ENCODE results near the gene TMPRSS12.
"Not testable (repeated sequence)": the region's sequence is repeated elsewhere in the genome, so short reads cannot be mapped to it uniquely, and the experiment has no call there.

Gene TMPRSS12

DNA sequence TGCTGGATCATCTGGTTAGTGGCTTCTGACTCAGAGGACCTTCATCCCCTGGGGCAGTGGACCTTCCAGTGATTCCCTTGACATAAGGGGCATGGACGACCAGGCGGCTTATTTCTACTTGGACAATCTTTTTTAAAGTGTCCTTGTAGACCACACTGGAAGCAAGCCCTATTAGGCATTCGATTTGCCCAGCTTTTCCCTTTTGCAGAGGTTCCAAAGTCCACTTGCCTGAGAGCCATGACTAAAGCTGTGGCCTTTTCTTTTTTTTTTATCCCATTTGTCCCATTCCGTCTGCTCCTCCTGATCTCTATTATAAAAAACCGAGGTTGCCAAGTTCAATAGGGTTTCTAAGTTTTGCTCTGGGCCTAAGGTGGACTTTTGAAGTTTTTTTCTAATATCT lies 65.8 kb downstream of the TMPRSS12 start:
- H3K27me3 Mint-ChIP-seq; H3K27ac Mint-ChIP-seq; H3K4me1 Mint-ChIP-seq (ENCODE audit: low read depth); H3K4me3 Mint-ChIP-seq; H3K36me3 Mint-ChIP-seq (ENCODE audit: low read depth): not testable (repeated sequence)
- H3K9me3 Mint-ChIP-seq = peaks cover 21% of the 10 kb centered on the region

DNA sequence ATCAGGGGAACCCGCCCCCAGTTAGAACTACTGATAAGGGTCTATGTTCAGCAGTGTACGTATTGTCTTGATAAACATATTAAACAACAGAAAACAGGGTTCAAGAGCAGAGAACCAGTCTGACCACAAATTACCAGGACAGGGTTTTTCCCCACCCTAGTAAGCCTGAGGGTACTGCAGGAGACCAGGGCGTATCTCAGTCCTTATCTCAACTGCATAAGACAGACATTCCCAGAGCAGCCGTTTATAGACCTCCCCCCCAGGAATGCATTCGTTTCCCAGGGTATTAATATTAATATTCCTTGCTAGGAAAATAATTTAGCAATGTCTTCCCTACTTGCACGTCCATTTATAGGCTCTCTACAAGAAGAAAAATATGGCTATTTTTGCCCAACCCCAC lies 69.6 kb downstream of the TMPRSS12 start:
- H3K27ac Mint-ChIP-seq, H3K4me3 Mint-ChIP-seq: not testable (repeated sequence)

DNA sequence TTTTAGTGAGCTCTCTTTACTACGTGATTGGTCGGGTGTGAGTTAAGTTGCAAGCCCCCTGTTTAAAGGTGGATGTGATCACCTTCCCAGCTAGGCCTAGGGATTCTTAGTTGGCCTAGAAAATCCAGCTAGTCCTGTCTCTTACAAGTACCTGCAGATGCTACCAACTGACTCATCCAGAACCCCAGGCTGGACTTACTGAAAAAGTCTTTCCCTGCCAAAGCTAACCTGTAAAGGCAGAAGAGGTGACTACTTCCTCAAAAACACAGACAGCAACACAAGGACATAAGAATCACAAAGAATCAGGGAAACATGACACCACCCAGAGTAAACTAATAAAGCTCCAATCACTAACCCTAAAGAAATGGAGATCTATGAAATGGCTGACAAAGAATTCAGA lies 70.5 kb downstream of the TMPRSS12 start:
- Mint-ChIP-seq H3K9me3 (peaks cover 24% of the 10 kb centered on the region), H3K36me3 (ENCODE audit: low read depth) (peaks cover 8% of the 10 kb centered on the region), H3K4me3 (no peak overlapping the region), H3K27me3 (peaks cover 3% of the 10 kb centered on the region), H3K4me1 (ENCODE audit: low read depth) (no peaks in the 10 kb centered on the region), H3K27ac (no peak overlapping the region)

More for the DNA sequence above, 69.6 kb downstream of the TMPRSS12 start:
- H3K27me3 Mint-ChIP-seq; H3K4me1 Mint-ChIP-seq (ENCODE audit: low read depth); H3K36me3 Mint-ChIP-seq (ENCODE audit: low read depth): not testable (repeated sequence)
- peaks cover 24% of the 10 kb centered on the region for H3K9me3 Mint-ChIP-seq

DNA sequence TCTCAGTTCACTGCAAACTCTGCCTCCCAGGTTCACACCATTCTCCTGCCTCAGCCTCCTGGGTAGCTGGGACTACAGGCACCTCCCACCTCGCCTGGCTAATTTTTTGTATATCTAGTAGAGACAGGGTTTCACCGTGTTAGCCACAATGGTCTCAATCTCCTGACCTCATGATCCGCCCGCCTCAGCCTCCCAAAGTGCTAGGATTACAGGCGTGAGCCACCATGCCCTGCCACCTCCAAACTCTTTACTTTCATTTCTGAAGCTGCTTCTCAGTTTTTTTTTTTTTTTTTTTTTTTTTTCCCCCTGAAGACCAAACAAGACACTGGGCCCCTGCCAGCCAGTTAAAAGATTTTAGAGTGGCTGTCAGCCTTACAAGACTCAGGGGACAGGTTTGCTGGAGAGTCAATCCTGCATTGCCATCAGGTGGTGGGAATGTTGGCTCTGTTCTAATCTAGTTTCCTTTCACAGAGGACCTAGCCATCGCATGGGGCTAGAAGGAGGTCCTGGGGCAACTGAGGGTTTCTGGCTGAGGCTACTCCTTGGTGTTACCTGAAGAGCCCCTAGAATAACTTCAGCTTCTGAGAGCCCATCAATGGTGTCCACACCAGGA lies 72.3 kb downstream of the TMPRSS12 start:
- H3K4me1 Mint-ChIP-seq (ENCODE audit: low read depth) = peaks cover 9% of the 10 kb centered on the region
- peaks cover 3% of the 10 kb centered on the region for H3K27me3 Mint-ChIP-seq
- H3K4me3 Mint-ChIP-seq = no peak overlapping the region
- H3K36me3 Mint-ChIP-seq (ENCODE audit: low read depth) = peaks cover 8% of the 10 kb centered on the region
- H3K9me3 Mint-ChIP-seq = peaks cover 24% of the 10 kb centered on the region
- H3K27ac Mint-ChIP-seq = no peak overlapping the region

DNA sequence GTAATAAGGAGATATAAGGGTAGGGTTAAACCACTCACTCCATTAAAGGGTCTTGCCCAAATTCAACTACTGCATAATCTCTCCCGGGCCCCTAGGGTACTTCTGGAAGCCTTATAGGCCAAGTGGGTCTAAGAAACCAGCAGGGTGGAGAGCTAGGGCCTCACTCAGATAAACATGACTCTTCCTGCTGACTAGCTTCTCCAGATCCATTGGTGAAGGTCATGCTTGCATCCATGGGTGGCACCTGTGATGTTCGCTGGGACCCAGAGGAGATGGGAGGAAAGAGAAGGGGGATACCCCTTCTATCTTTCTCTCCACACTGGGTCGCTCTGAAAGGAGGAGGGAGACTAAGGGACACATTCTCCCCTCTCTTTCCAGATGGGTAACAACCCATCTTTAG lies 73.6 kb downstream of the TMPRSS12 start:
- Mint-ChIP-seq H3K4me1 (ENCODE audit: low read depth) (peaks cover 9% of the 10 kb centered on the region), H3K27ac (no peak overlapping the region), H3K36me3 (ENCODE audit: low read depth) (peaks cover 8% of the 10 kb centered on the region), H3K27me3 (no peaks in the 10 kb centered on the region), H3K4me3 (no peak overlapping the region), H3K9me3 (peaks cover 20% of the 10 kb centered on the region)

DNA sequence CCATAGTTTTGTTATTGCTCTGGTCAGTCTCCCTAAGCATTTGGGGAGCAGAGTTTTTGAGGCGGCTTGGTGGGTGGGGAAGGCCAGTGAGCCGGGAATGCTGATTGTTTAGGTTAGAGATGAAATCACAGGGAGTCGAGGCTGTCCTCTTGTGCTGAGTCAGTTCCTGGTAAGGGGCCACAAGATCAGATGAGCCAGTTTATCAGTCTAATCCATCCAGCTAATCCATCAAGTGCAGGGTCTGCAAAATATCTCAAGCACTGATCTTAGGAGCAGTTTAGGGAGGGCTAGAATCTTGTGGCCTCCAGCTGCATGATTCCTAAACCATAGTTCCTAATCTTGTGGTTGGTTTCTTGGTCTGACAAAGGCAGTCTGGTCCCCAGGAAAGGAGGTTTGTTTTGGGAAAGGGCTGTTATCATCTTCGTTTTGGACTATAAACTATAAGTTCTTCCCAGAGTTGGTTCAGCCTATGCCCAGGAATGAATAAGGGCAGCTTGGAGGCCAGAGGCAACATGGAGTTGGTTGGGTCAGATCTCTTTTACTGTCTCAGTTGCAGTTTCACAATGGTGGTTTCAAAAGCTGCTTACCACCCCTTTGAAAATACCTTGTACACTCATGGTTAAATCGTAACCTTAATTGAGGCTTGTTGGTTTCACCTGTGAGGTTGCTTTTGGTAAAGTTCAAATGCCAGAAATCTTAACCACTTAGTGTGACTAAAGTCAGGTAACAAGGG lies 76.0 kb downstream of the TMPRSS12 start:
- Mint-ChIP-seq H3K27me3 (no peaks in the 10 kb centered on the region), H3K36me3 (ENCODE audit: low read depth) (peaks cover 4% of the 10 kb centered on the region), H3K9me3 (peaks cover under 1% of the 10 kb centered on the region), H3K27ac (no peak overlapping the region), H3K4me1 (ENCODE audit: low read depth) (peaks cover 23% of the 10 kb centered on the region), H3K4me3 (no peak overlapping the region)

DNA sequence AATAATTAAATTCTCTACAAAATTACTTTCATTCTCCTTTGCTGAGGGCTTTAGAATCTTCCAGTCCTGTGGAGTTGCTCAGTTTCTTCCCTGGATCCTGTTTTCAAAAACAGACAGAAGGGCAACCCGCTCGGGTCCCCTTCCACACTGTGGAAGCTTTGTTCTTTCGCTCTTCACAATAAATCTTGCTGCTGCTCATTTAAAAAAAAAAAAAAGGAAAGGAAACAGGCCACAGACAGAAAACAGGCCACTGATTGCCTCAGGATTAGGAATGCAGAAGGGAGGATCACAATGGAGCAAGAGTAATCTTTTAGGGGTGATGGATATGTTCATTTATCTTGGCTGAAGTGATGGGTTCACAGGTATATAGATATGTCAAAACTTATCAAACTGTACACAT lies 80.1 kb downstream of the TMPRSS12 start:
- Mint-ChIP-seq H3K9me3 (no peaks in the 10 kb centered on the region), H3K27ac (peak overlapping the region; percentile 82), H3K27me3 (no peaks in the 10 kb centered on the region), H3K36me3 (ENCODE audit: low read depth) (no peaks in the 10 kb centered on the region), H3K4me3 (no peak overlapping the region), H3K4me1 (ENCODE audit: low read depth) (peaks cover 51% of the 10 kb centered on the region)

DNA sequence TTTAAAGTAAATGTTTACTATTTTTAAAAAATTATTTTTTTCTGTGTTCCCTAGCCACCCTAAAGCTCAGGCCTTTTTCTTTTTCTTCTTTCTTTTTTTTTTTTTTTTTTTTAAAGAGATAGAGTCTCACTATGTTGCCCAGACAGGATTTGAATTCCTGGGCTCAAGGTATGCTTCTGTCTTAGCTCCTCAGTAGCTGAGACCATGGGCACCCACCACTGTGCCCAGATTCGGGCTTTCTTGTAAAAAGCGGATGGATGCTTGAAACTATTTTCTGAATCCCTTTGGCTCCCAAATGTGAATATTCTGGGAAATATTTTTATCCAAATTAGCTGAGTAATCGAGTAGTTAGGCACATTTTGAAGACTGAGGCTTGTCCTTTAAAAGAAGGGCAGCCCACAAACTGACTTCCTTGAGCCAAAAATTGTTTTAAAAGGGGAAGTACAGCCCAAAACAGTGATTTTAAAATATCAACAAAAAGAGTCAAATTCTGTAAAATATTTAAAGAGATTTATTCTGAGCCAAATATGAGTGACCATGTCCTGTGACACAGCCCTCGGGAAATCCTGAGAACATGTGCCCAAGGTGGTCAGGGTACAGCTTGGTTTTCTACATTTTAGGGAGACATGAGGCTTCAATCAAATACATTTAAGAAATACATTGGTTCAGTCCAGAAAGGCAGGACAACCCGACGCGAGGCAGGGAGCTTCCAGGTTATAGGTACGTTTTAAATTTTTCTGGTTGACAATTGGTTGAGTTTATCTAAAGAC lies 80.8 kb downstream of the TMPRSS12 start:
- Mint-ChIP-seq H3K27me3 (no peaks in the 10 kb centered on the region), H3K36me3 (ENCODE audit: low read depth) (no peaks in the 10 kb centered on the region), H3K4me1 (ENCODE audit: low read depth) (peaks cover 58% of the 10 kb centered on the region), H3K27ac (peak overlapping the region; percentile 86), H3K4me3 (peak overlapping the region; percentile 76), H3K9me3 (no peaks in the 10 kb centered on the region)

DNA sequence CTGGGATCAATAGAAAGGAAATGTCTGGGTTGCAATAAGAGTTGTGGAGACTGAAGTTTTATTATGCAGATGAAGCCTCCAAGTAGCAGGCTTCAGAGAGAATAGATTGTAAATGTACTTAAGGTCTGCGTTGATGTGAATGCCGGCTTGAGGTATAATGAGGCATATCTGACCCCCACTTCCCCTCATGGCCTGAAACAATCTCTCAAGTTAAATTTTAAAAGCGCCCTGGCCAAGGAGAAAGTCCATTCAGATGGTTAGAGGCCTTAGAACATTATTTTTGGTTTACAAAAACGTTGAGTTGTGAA lies 81.4 kb downstream of the TMPRSS12 start:
- Mint-ChIP-seq H3K36me3 (ENCODE audit: low read depth) (no peaks in the 10 kb centered on the region), H3K4me1 (ENCODE audit: low read depth) (peaks cover 56% of the 10 kb centered on the region), H3K4me3 (peak overlapping the region; percentile 76), H3K9me3 (no peaks in the 10 kb centered on the region), H3K27ac (peak overlapping the region; percentile 86), H3K27me3 (no peaks in the 10 kb centered on the region)

DNA sequence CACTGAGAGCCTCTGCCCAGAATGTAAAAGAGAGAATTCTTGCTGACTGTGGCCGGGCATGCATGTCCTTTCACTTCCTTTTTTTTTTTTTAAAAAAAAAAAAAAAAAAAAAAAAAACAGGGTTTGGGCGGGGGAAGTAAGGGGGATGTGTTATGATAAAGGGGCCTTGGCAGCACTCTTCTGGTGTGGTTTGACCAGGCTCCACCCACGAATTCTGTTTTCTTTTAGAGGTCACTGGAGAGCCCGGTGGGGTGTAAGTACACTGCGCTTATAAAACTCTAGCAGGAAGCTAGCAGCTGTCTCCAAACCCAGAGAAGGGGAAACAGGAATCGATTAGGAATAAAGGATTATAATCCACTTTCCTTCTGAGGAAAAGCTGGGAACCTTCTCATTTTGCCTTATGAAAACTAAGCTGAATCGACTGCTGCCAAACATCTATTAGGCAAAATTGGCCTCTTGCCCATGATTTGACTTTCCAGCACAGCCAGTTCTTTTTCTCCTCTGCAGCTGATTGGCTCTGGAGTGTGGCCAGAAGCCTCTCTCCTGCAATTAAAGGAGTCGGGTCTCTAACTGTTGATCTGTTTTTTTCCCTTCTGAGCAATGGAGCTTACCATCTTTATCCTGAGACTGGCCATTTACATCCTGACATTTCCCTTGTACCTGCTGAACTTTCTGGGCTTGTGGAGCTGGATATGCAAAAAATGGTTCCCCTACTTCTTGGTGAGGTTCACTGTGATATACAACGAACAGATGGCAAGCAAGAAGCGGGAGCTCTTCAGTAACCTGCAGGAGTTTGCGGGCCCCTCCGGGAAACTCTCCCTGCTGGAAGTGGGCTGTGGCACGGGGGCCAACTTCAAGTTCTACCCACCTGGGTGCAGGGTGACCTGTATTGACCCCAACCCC lies 82.0 kb downstream of the TMPRSS12 start:
- H3K36me3 Mint-ChIP-seq (ENCODE audit: low read depth) = no peaks in the 10 kb centered on the region
- H3K27me3 Mint-ChIP-seq = no peaks in the 10 kb centered on the region
- peak overlapping the region; percentile 76 for H3K4me3 Mint-ChIP-seq
- peak overlapping the region; percentile 86 for H3K27ac Mint-ChIP-seq
- H3K9me3 Mint-ChIP-seq = no peaks in the 10 kb centered on the region
- peaks cover 51% of the 10 kb centered on the region for H3K4me1 Mint-ChIP-seq (ENCODE audit: low read depth)

DNA sequence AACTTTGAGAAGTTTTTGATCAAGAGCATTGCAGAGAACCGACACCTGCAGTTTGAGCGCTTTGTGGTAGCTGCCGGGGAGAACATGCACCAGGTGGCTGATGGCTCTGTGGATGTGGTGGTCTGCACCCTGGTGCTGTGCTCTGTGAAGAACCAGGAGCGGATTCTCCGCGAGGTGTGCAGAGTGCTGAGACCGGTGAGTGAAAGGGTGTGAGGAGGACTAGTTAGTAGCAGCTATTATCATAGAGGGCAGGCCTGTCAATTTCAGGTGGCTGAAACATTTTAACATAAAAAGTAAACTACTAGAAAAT lies 82.6 kb downstream of the TMPRSS12 start:
- Mint-ChIP-seq H3K27me3 (no peaks in the 10 kb centered on the region), H3K9me3 (no peaks in the 10 kb centered on the region), H3K4me1 (ENCODE audit: low read depth) (peaks cover 51% of the 10 kb centered on the region), H3K4me3 (peak overlapping the region; percentile 76), H3K27ac (peak overlapping the region; percentile 68), H3K36me3 (ENCODE audit: low read depth) (peaks cover 3% of the 10 kb centered on the region)

DNA sequence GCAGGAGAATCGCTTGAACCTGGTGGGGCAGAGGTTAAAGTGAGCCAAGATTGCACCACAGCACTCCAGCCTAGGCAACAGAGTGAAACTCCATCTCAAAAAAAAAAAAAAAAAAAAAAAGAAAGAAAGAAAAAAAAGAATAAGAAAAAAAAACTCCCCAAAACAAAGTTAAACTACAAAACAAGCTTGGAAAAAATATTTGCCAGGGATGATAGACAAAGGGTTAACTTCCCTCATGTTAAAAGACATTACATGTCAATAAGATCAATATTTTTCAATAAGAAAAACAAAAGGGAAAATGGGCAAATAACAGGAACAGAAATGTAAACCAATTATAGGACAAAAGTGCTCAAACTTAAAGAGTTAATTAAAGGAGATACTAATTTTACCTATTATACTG lies 83.2 kb downstream of the TMPRSS12 start:
- peak overlapping the region; percentile 45 for H3K4me3 Mint-ChIP-seq
- H3K27ac Mint-ChIP-seq = no peak overlapping the region
- H3K9me3 Mint-ChIP-seq = no peaks in the 10 kb centered on the region
- peaks cover 51% of the 10 kb centered on the region for H3K4me1 Mint-ChIP-seq (ENCODE audit: low read depth)
- H3K27me3 Mint-ChIP-seq = no peaks in the 10 kb centered on the region
- H3K36me3 Mint-ChIP-seq (ENCODE audit: low read depth) = peaks cover 3% of the 10 kb centered on the region

DNA sequence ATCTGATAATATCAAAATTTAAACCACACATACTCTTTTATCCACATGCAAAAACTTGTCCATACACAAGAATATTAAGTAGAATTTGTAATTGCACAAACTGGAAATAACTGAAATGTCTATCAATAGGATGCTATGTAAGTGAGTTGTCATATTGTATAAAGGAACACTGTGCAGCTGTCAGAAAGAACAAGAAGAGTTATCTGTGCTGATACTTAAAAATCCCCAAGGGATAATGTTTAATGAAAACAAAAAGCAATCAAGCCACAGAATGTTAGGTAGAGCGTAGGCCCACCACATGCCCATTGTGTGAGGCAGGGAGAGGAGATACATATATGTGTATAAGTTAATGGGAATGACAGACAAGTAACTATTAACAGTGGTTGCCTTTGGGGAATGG lies 83.7 kb downstream of the TMPRSS12 start:
- Mint-ChIP-seq H3K36me3 (ENCODE audit: low read depth) (peaks cover 3% of the 10 kb centered on the region), H3K4me3 (peak overlapping the region; percentile 45), H3K4me1 (ENCODE audit: low read depth) (peaks cover 51% of the 10 kb centered on the region), H3K27me3 (no peaks in the 10 kb centered on the region), H3K9me3 (no peaks in the 10 kb centered on the region), H3K27ac (no peak overlapping the region)

DNA sequence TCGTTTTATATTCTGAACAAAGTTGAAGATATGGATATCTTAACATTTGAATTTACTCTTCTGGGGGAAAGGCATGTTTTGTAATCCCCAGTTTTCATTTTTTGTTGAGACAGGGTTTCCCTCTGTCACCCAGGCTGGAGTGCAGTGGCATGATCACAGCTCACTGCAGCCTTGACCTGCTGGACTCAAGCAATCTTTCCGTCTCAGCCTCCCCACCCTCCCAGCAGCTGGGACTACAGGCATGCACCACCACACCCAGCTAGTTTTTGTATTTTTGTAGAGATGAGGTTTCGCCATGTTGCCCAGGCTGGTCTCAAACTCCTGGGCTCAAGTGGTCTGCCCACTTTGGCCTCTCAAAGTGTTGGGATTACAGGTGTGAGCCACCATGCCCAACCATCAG lies 84.2 kb downstream of the TMPRSS12 start:
- Mint-ChIP-seq H3K4me3 (peak overlapping the region; percentile 50), H3K4me1 (ENCODE audit: low read depth) (peaks cover 51% of the 10 kb centered on the region)
- H3K9me3 Mint-ChIP-seq; H3K36me3 Mint-ChIP-seq (ENCODE audit: low read depth); H3K27me3 Mint-ChIP-seq; H3K27ac Mint-ChIP-seq: not testable (repeated sequence)

DNA sequence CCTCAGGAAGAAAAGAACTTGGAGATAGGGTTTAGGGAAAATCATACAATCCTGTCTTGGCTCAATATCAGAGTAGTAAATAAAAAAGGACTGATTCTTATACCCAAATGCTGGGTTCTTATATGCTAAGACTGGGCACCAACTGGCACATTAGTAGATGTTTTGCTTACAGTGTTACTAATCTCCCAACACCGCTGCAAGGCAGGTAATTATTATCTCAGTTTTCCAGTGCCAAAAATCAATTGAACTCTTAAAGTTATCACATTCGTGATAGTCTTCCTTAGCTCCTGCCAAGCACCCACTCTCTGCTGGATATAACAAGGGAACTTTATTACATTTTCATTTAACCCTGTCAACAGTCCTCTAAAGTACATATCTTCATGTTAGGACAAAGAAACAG lies 84.6 kb downstream of the TMPRSS12 start:
- peaks cover 49% of the 10 kb centered on the region for H3K4me1 Mint-ChIP-seq (ENCODE audit: low read depth)
- H3K4me3 Mint-ChIP-seq = peak overlapping the region; percentile 50
- H3K27me3 Mint-ChIP-seq = no peaks in the 10 kb centered on the region
- H3K27ac Mint-ChIP-seq = no peak overlapping the region
- H3K36me3 Mint-ChIP-seq (ENCODE audit: low read depth) = peaks cover 3% of the 10 kb centered on the region
- H3K9me3 Mint-ChIP-seq = no peaks in the 10 kb centered on the region
